AG09309 (cell line): ENCODE data around the gene KY.
"Not testable (repeated sequence)": the region's sequence is repeated elsewhere in the genome, so short reads cannot be mapped to it uniquely, and the experiment has no call there.

ENCODE experiments used
- DNase-seq: peaks from one replicate; pipeline ENCODE4 v3.0.0-alpha.2; 2010; ENCODE audit warnings: low read depth
- H3K4me3 ChIP-seq: 2 replicates; pipeline ENCODE4 v1.5.1; 2011; ENCODE audit warnings: mild to moderate bottlenecking, low read depth, low read length, moderate library complexity; ENCODE audit not compliant: control insufficient read depth
- TF ChIP-seq, protein P1 (sequence below): IDR thresholded peaks from 2 replicates; pipeline ENCODE4 v1.5.1; 2011; ENCODE audit warnings: mild to moderate bottlenecking, low read depth, low read length, inconsistent platforms; ENCODE audit not compliant: insufficient read depth, control insufficient read depth; ENCODE audit errors: missing control alignments

The KY gene

DNA sequence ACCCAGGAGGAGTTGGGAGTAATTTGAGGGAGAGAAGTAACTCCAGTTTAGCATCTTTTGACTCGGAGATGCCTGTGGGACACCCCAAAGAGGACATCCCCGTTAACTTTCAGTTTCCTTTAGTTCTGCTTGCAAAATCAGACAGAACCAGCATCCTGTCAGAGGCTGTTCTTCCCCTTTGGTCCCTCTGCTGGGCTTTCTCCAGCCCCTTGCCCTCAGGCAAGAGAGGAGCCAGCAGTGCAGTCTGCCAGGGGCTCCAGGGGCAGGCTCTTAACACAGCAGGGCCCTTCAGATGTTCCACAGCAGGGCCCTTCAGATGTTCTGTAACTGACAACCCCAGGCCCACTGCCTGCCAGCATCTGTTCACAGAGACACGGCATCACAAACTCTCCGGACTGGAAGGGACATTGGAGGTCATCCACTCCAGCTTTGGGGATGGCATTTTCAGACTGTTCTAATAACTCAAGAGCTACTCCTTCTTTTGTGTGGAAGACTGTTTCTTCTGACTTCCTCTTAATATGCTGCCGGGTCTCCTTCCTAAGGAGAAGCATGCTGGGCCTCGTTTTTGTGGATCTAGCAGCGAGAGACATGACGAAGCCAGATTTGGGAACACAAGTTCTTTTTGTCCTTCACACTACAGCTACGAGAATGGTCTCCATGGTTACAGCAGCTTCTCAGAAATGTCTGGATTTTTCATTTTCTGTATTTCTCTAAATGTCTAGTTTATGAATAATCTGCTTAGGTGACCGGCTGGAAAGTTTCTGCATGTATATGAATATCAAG lies 51.9 kb downstream of the KY start:
- DNase-seq: no peak
- TF ChIP-seq, protein P1, sequence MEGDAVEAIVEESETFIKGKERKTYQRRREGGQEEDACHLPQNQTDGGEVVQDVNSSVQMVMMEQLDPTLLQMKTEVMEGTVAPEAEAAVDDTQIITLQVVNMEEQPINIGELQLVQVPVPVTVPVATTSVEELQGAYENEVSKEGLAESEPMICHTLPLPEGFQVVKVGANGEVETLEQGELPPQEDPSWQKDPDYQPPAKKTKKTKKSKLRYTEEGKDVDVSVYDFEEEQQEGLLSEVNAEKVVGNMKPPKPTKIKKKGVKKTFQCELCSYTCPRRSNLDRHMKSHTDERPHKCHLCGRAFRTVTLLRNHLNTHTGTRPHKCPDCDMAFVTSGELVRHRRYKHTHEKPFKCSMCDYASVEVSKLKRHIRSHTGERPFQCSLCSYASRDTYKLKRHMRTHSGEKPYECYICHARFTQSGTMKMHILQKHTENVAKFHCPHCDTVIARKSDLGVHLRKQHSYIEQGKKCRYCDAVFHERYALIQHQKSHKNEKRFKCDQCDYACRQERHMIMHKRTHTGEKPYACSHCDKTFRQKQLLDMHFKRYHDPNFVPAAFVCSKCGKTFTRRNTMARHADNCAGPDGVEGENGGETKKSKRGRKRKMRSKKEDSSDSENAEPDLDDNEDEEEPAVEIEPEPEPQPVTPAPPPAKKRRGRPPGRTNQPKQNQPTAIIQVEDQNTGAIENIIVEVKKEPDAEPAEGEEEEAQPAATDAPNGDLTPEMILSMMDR: no peak
- H3K4me3 ChIP-seq: no peak overlapping the region

- no peak overlapping the region for H3K4me3 ChIP-seq
- TF ChIP-seq, protein P1: no peak
- DNase-seq: no peak
Observed at GRCh38 chr3:134597390-134597970, 53.3 kb downstream of the KY start.

DNA sequence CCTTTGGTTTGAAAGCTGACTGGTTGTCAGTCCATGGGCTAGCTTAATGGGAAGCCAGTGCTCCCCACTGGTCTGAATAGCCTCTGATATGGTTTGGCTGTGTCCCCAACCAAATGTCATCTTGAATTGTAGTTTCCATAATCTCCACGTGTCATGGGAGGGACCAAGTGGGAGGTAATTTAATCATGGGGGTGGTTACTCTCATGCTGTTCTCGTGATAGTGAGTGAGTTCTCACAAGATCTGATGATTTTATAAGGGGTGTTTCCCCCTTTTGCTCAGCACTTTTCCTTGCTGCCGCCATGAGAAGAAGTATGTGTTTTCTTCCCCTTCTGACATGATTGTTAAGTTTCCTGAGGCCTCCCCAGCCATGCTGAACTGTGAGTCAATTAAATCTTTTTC lies 55.8 kb downstream of the KY start:
- H3K4me3 ChIP-seq, DNase-seq: not testable (repeated sequence)

- no peak overlapping the region for H3K4me3 ChIP-seq
- TF ChIP-seq, protein P1: no peak
- DNase-seq: no peak
Observed at GRCh38 chr3:134594331-134594741, 56.5 kb downstream of the KY start.

- TF ChIP-seq, protein P1: no peak
Observed at GRCh38 chr3:134592806-134593205, 58.0 kb downstream of the KY start.

GRCh38 chr3:134590766-134591165 lies 60.1 kb downstream of the KY start:
- DNase-seq: no peak
- no peak overlapping the region for H3K4me3 ChIP-seq
- TF ChIP-seq, protein P1: no peak

More at GRCh38 chr3:134592806-134593205, 58.0 kb downstream of the KY start:
- no peak for DNase-seq
- H3K4me3 ChIP-seq: no peak overlapping the region

DNA sequence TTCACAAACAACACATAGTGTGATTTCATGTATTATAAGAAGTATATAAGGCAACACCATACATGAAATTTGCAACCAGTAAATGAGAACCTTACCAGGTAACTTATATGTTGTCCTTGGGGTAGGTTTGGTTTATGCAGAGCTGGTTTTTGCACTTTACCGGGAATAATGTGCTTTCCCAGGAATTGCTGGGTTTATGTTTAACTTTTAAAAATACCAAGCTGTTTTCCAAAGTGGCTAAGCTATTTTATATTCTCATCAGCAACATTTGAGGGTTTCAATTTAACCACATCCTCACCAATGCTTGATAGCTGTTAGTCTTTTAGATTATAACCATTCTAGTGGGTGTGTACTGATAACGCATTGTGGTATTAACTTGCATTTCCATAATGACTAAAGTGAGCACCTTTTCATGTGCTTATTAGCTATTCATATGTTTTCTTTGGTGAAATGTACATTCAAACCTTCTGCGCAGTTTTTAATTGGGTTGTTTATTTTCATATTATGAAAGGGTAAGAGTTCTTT lies 71.6 kb downstream of the KY start:
- TF ChIP-seq, protein P1: no peak
- DNase-seq: no peak
- H3K4me3 ChIP-seq: no peak overlapping the region
